GM18505 (cell line): ENCODE results near the gene TRAPPC6A.

Experiments
- ATAC-seq: cut with Tn5 transposase; IDR thresholded peaks from one replicate; pipeline ENCODE4 v1.9.1; 2021; ENCODE audit not compliant: unreplicated experiment
- POLR2A ChIP-seq: IDR thresholded peaks from 4 replicates; pipeline ENCODE4 v1.6.1; 2011; ENCODE audit warnings: borderline replicate concordance; ENCODE audit not compliant: insufficient read depth, insufficient read length; ENCODE audit errors: extremely low read depth

TRAPPC6A gene

GRCh38 chr19:45118106-45118505 lies 59.9 kb downstream of the TRAPPC6A start:
- TF ChIP-seq POLR2A: no peak
- ATAC-seq: no peak

- no peak for ATAC-seq
- TF ChIP-seq POLR2A: no peak
Observed at GRCh38 chr19:45117671-45118070, 60.4 kb downstream of the TRAPPC6A start.

GRCh38 chr19:45117167-45117594 lies 60.9 kb downstream of the TRAPPC6A start:
- TF ChIP-seq POLR2A: no peak
- no peak for ATAC-seq

GRCh38 chr19:45115809-45116615 lies 62.0 kb downstream of the TRAPPC6A start:
- no peak for TF ChIP-seq POLR2A
- ATAC-seq: no peak

- no peak for ATAC-seq
- TF ChIP-seq POLR2A: no peak
Observed at GRCh38 chr19:45114116-45114515, 63.9 kb downstream of the TRAPPC6A start.

GRCh38 chr19:45113628-45114027 lies 64.4 kb downstream of the TRAPPC6A start:
- ATAC-seq: no peak
- no peak for TF ChIP-seq POLR2A
